ENCODE measurements around the gene RANBP10. TPM values are rescaled to one million over a fixed set of nuclear protein-coding genes. Genes with fewer than 3 reads are reported as not detected.

RANBP10 gene
- total RNA-seq, 1 experiment from 2014 or later = 13.4 TPM

DNA sequence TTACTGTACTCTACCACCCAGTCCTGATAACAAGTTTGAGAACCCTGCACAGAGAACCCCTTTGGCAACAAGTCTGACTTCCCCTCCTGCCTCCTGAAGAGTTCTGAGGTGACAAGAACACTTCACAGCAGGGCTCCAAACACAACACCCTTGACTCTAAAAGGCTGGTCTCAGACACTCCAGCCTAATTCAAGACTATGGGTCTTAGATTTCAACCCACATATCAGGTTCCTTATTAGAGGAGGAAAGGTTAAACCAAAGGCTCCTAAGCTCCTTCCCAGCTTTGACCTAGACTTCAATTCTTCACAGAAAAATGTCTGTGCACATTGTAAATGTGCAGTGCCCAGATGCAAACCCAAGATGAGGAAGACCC lies 23.0 kb downstream of the RANBP10 start:
- H3K36me3 ChIP-seq (ENCODE audit: control insufficient read depth, insufficient read depth, low read length) = no peaks in the 10 kb centered on the region
- CTCF ChIA-PET = no interaction called here
- TF ChIP-seq, protein P1, sequence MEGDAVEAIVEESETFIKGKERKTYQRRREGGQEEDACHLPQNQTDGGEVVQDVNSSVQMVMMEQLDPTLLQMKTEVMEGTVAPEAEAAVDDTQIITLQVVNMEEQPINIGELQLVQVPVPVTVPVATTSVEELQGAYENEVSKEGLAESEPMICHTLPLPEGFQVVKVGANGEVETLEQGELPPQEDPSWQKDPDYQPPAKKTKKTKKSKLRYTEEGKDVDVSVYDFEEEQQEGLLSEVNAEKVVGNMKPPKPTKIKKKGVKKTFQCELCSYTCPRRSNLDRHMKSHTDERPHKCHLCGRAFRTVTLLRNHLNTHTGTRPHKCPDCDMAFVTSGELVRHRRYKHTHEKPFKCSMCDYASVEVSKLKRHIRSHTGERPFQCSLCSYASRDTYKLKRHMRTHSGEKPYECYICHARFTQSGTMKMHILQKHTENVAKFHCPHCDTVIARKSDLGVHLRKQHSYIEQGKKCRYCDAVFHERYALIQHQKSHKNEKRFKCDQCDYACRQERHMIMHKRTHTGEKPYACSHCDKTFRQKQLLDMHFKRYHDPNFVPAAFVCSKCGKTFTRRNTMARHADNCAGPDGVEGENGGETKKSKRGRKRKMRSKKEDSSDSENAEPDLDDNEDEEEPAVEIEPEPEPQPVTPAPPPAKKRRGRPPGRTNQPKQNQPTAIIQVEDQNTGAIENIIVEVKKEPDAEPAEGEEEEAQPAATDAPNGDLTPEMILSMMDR (IDR thresholded peaks at IDR 0.05) = no peak
- TF ChIP-seq, protein P2, sequence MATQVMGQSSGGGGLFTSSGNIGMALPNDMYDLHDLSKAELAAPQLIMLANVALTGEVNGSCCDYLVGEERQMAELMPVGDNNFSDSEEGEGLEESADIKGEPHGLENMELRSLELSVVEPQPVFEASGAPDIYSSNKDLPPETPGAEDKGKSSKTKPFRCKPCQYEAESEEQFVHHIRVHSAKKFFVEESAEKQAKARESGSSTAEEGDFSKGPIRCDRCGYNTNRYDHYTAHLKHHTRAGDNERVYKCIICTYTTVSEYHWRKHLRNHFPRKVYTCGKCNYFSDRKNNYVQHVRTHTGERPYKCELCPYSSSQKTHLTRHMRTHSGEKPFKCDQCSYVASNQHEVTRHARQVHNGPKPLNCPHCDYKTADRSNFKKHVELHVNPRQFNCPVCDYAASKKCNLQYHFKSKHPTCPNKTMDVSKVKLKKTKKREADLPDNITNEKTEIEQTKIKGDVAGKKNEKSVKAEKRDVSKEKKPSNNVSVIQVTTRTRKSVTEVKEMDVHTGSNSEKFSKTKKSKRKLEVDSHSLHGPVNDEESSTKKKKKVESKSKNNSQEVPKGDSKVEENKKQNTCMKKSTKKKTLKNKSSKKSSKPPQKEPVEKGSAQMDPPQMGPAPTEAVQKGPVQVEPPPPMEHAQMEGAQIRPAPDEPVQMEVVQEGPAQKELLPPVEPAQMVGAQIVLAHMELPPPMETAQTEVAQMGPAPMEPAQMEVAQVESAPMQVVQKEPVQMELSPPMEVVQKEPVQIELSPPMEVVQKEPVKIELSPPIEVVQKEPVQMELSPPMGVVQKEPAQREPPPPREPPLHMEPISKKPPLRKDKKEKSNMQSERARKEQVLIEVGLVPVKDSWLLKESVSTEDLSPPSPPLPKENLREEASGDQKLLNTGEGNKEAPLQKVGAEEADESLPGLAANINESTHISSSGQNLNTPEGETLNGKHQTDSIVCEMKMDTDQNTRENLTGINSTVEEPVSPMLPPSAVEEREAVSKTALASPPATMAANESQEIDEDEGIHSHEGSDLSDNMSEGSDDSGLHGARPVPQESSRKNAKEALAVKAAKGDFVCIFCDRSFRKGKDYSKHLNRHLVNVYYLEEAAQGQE (IDR thresholded peaks at IDR 0.05; ENCODE audit: insufficient read depth in 1 of 2, low read depth in 2 of 2, low read length in 1 of 2) = no peak
- TF ChIP-seq TCF7L2 (IDR thresholded peaks at IDR 0.05; ENCODE audit: low read depth, low read length) (no peak), SIN3A (IDR thresholded peaks at IDR 0.05; ENCODE audit: borderline replicate concordance, insufficient read depth, low read depth, low read length) (no peak), POLR2AphosphoS5 (IDR thresholded peaks at IDR 0.05; ENCODE audit: low read depth, low read length) (no peak)
- H3K27me3 ChIP-seq (ENCODE audit: control insufficient read depth, insufficient read depth, low read length) = no peaks in the 10 kb centered on the region
- no TSS peak for BruUV-seq (replicated peaks)
- no peaks in the 10 kb centered on the region for H3K9me3 ChIP-seq (ENCODE audit: control insufficient read depth, insufficient read depth, low read depth, low read length)
- in situ Hi-C loops (cut with HindIII; ENCODE audit: low pct_unique_long_range_greater_than_20kb, low sequenced_read_pairs) (no loop called here), intact Hi-C loops (cut with micrococcal nuclease; ENCODE audit: unreplicated experiment) (no loop called here)
- no peak overlapping the region for H3K4me3 ChIP-seq (ENCODE audit: low read depth in 2 of 2, low read length in 2 of 2)
- ATAC-seq (no peak), DNase-seq (ENCODE audit: low read depth, low spot score) (no peak)
- H3K4me1 ChIP-seq (ENCODE audit: control insufficient read depth, insufficient read depth, low read length) = 0 out of 2 replicates have a peak, but pooled peaks cover 2% of the 10 kb centered on the region
- POLR2A ChIA-PET = no interaction called here
- no peak overlapping the region for H3K27ac ChIP-seq (ENCODE audit: low read length)

DNA sequence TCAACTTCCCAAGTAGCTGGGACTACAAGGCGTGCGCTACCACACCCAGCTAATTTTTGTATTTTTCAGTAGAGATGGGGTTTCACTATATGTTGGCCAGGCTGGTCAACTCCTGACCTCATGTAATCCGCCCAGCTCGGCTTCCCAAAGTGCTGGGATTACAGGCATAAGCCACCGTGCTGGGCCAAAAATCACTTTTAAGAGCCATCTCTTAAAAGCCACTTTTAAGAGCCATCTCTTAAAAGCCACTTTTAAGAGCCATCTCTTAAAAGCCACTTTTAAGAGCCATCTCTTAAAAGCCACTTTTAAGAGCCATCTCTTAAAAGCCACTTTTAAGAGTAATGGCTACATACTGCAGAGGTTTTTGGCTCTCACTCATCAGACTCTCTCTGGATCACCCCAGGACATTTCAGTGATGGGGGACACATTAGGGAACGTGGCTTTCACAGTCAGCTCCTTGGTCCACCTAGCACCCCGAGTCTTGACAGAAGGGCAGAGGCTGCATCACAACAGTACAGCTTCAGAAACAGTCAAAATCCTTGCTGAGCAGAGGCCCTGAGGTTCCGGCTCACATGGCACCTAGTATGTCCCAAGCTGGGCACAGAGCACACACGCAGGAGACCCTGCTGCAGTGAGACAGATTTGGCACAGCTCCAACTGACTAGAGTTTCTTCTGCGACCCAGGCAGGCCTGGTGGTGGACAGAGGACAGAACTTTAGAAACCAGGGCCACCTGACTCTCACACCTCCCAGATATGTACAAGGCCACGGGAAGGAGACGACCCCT lies 23.6 kb downstream of the RANBP10 start:
- CTCF ChIA-PET = no interaction called here
- Histone ChIP-seq H3K27me3 (ENCODE audit: control insufficient read depth, insufficient read depth, low read length) (no peaks in the 10 kb centered on the region), H3K9me3 (ENCODE audit: control insufficient read depth, insufficient read depth, low read depth, low read length) (no peaks in the 10 kb centered on the region), H3K4me3 (ENCODE audit: low read depth in 2 of 2, low read length in 2 of 2) (no peak overlapping the region), H3K36me3 (ENCODE audit: control insufficient read depth, insufficient read depth, low read length) (no peaks in the 10 kb centered on the region), H3K27ac (ENCODE audit: low read length) (no peak overlapping the region), H3K4me1 (ENCODE audit: control insufficient read depth, insufficient read depth, low read length) (0 out of 2 replicates have a peak, but pooled peaks cover 2% of the 10 kb centered on the region)
- ATAC-seq (no peak), DNase-seq (ENCODE audit: low read depth, low spot score) (no peak)
- POLR2A ChIA-PET = no interaction called here
- intact Hi-C loops (cut with micrococcal nuclease; ENCODE audit: unreplicated experiment) (no loop called here), in situ Hi-C loops (cut with HindIII; ENCODE audit: low pct_unique_long_range_greater_than_20kb, low sequenced_read_pairs) (no loop called here)
- TF ChIP-seq POLR2AphosphoS5 (IDR thresholded peaks at IDR 0.05; ENCODE audit: low read depth, low read length) = no peak
- TF ChIP-seq, protein P2 (IDR thresholded peaks at IDR 0.05; ENCODE audit: insufficient read depth in 1 of 2, low read depth in 2 of 2, low read length in 1 of 2) = no peak
- TF ChIP-seq, protein P1 (IDR thresholded peaks at IDR 0.05) = no peak
- TF ChIP-seq SIN3A (IDR thresholded peaks at IDR 0.05; ENCODE audit: borderline replicate concordance, insufficient read depth, low read depth, low read length) = no peak
- TF ChIP-seq TCF7L2 (IDR thresholded peaks at IDR 0.05; ENCODE audit: low read depth, low read length) = no peak
- BruUV-seq (replicated peaks) = no TSS peak
